Esophagus squamous epithelium (tissue), 4 donors: ENCODE results near the gene TSSK3.

Experiments used
- CTCF ChIP-seq, 6 experiments: fragments of 450-650 bp in 4 of 6; fragments of 200-600 bp in 2 of 6; sonication (generic) in 2 of 6; IDR thresholded peaks; one replicate each; pipeline ENCODE4 v1.5.1; 2016 to 2019; ENCODE audit warnings: antibody characterized with exemption in 6 of 6, mild to moderate bottlenecking in 4 of 6, moderate library complexity in 4 of 6
- POLR2A ChIP-seq, 4 donors: fragments of 450-650 bp; IDR thresholded peaks; one replicate each; pipeline ENCODE4 v1.6.1; 2017; ENCODE audit warnings: antibody characterized with exemption in 4 of 4, mild to moderate bottlenecking in 4 of 4, moderate library complexity in 3 of 4

GRCh38 chr1:32386676-32387392 lies 24.5 kb downstream of the TSSK3 start:
- no peak for TF ChIP-seq CTCF (IDR thresholded peaks at IDR 0.05)
- TF ChIP-seq POLR2A (IDR thresholded peaks at IDR 0.05): no peak
